Ishikawa (cell line): ENCODE results near the gene PCDH9.

Experiments
- EP300 ChIP-seq: IDR thresholded peaks from 2 replicates; pipeline ENCODE4 v1.6.1; 2012; ENCODE audit warnings: borderline replicate concordance
- MAX ChIP-seq: IDR thresholded peaks from 2 replicates; pipeline ENCODE4 v1.6.1; 2012
- REST ChIP-seq: IDR thresholded peaks from 2 replicates; pipeline ENCODE4 v1.6.1; 2012; ENCODE audit warnings: low read depth, mild to moderate bottlenecking
- TEAD4 ChIP-seq: IDR thresholded peaks from 2 replicates; pipeline ENCODE4 v1.6.1; 2012

- TF ChIP-seq MAX = no peak
- no peak for TF ChIP-seq TEAD4
- no peak for TF ChIP-seq REST
- TF ChIP-seq EP300 = no peak
Observed at GRCh38 chr13:66927562-66927961, 302.6 kb downstream of the PCDH9 start.
